SK-N-SH treated with all-trans-retinoic acid at 6 μM for 48 hours (cell line): ENCODE measurements around the gene CCSER1.
A peak's percentile ranks its signal among the peaks of the same experiment; 100 is the strongest.

Experiments
- ATAC-seq: fragments of 200-7000 bp; cut with Tn5 transposase; 3 replicates; pipeline ENCODE4 v1.9.1; 2020; ENCODE audit warnings: mild to moderate bottlenecking, moderate library complexity
- ARNTL ChIP-seq: fragments of 450-650 bp; formaldehyde crosslinking; IDR thresholded peaks from 2 replicates; pipeline ENCODE4 v1.5.0; 2020; ENCODE audit warnings: low read depth, mild to moderate bottlenecking, moderate library complexity, borderline replicate concordance
- BACH2 ChIP-seq: fragments of 250-450 bp; sonication (Bioruptor Pico); IDR thresholded peaks from 2 replicates; pipeline ENCODE4 v1.9.0; 2021; ENCODE audit warnings: mild to moderate bottlenecking, borderline replicate concordance
- CREB5 ChIP-seq: fragments of 250-450 bp; sonication (Bioruptor Pico); IDR thresholded peaks from 2 replicates; pipeline ENCODE4 v1.5.1; 2020; ENCODE audit warnings: low read depth, mild to moderate bottlenecking, moderate library complexity
- CSDC2 ChIP-seq: fragments of 250-450 bp; sonication (Bioruptor Pico); IDR thresholded peaks from 2 replicates; pipeline ENCODE4 v1.5.0; 2020; ENCODE audit warnings: mild to moderate bottlenecking, moderate library complexity
- CSRNP3 ChIP-seq: fragments of 250-450 bp; sonication (Bioruptor Pico); IDR thresholded peaks from 2 replicates; pipeline ENCODE4 v1.5.1; 2021; ENCODE audit warnings: mild to moderate bottlenecking, moderate library complexity
- ESRRG ChIP-seq: fragments of 250-450 bp; sonication (Bioruptor Pico); IDR thresholded peaks from 2 replicates; pipeline ENCODE4 v1.6.1; 2021; ENCODE audit warnings: mild to moderate bottlenecking
- GLIS3 ChIP-seq: fragments of 250-450 bp; sonication (Bioruptor Pico); IDR thresholded peaks from 2 replicates; pipeline ENCODE4 v1.5.0; 2020; ENCODE audit warnings: mild to moderate bottlenecking, moderate library complexity
- ISL1 ChIP-seq: fragments of 250-450 bp; sonication (Bioruptor Pico); IDR thresholded peaks from 2 replicates; pipeline ENCODE4 v2.1.2; 2022; ENCODE audit warnings: mild to moderate bottlenecking, moderate library complexity
- PATZ1 ChIP-seq: fragments of 250-450 bp; sonication (Bioruptor Pico); IDR thresholded peaks from 2 replicates; pipeline ENCODE4 v1.8.0; 2020; ENCODE audit warnings: mild to moderate bottlenecking, moderate library complexity, borderline replicate concordance
- POU6F1 ChIP-seq: fragments of 250-450 bp; sonication (Bioruptor Pico); IDR thresholded peaks from 2 replicates; pipeline ENCODE4 v1.8.0; 2021; ENCODE audit warnings: low read depth, mild to moderate bottlenecking, moderate library complexity, borderline replicate concordance
- PPARA ChIP-seq: fragments of 250-450 bp; sonication (Bioruptor Pico); IDR thresholded peaks from 2 replicates; pipeline ENCODE4 v1.5.0; 2020; ENCODE audit warnings: mild to moderate bottlenecking, borderline replicate concordance
- RARB ChIP-seq: fragments of 250-450 bp; sonication (Bioruptor Pico); IDR thresholded peaks from 2 replicates; pipeline ENCODE4 v1.8.0; 2021; ENCODE audit warnings: mild to moderate bottlenecking, moderate library complexity
- SNAI2 ChIP-seq: fragments of 250-450 bp; sonication (Bioruptor Pico); IDR thresholded peaks from 2 replicates; pipeline ENCODE4 v1.5.0; 2020; ENCODE audit warnings: mild to moderate bottlenecking, moderate library complexity
- TOX ChIP-seq: fragments of 250-450 bp; sonication (Bioruptor Pico); IDR thresholded peaks from 2 replicates; pipeline ENCODE4 v1.8.0; 2021; ENCODE audit warnings: mild to moderate bottlenecking, moderate library complexity, borderline replicate concordance
- TSHZ2 ChIP-seq: fragments of 250-450 bp; sonication (Bioruptor Pico); IDR thresholded peaks from 2 replicates; pipeline ENCODE4 v1.5.0; 2020; ENCODE audit warnings: mild to moderate bottlenecking, moderate library complexity
- ZC3H10 ChIP-seq: fragments of 250-450 bp; sonication (Bioruptor Pico); IDR thresholded peaks from 2 replicates; pipeline ENCODE4 v1.5.1; 2021; ENCODE audit warnings: mild to moderate bottlenecking, moderate library complexity
- ZFP30 ChIP-seq: fragments of 450-650 bp; formaldehyde crosslinking; IDR thresholded peaks from 2 replicates; pipeline ENCODE4 v1.5.0; 2022; ENCODE audit warnings: mild to moderate bottlenecking, moderate library complexity
- ZNF565 ChIP-seq: fragments of 450-650 bp; formaldehyde crosslinking; conservative IDR thresholded peaks from 2 replicates; pipeline ENCODE4 v1.5.0; 2020; ENCODE audit warnings: low read depth, mild to moderate bottlenecking, moderate library complexity
- ZNF70 ChIP-seq: fragments of 450-650 bp; formaldehyde crosslinking; IDR thresholded peaks from 2 replicates; pipeline ENCODE4 v1.5.0; 2020; ENCODE audit warnings: mild to moderate bottlenecking, moderate library complexity
- ZNF8 ChIP-seq: fragments of 450-650 bp; formaldehyde crosslinking; IDR thresholded peaks from 2 replicates; pipeline ENCODE4 v1.5.0; 2020; ENCODE audit warnings: mild to moderate bottlenecking, moderate library complexity

CCSER1 gene

GRCh38 chr4:91085961-91086360 lies 958.8 kb downstream of the CCSER1 start (continued):
- TF ChIP-seq ARNTL (CRISPR knock-in tag) (no peak), ZC3H10 (no peak), ZNF70 (CRISPR knock-in tag) (no peak), TOX (no peak)
- TF ChIP-seq, all 23 proteins: peak for 0

GRCh38 chr4:91087743-91088142 lies 960.5 kb downstream of the CCSER1 start:
- ATAC-seq: no peak
- TF ChIP-seq TSHZ2 (CRISPR knock-in tag) (no peak), ZNF565 (CRISPR knock-in tag) (no peak), RARB (CRISPR knock-in tag) (no peak), ISL1 (CRISPR knock-in tag) (peak; percentile 25; the same call in 1 of the 2 replicates), BACH2 (CRISPR knock-in tag) (no peak)
- TF ChIP-seq, all 23 proteins: peak for 1

GRCh38 chr4:91089178-91089577 lies 962.0 kb downstream of the CCSER1 start:
- no peak for TF ChIP-seq CREB5
- TF ChIP-seq GLIS3: no peak
- no peak for TF ChIP-seq POU6F1
- TF ChIP-seq SNAI2 (CRISPR knock-in tag): no peak
- TF ChIP-seq TSHZ2 (CRISPR knock-in tag): no peak
- no peak for TF ChIP-seq ZNF70 (CRISPR knock-in tag)
- TF ChIP-seq ZC3H10: no peak
- TF ChIP-seq PATZ1 (CRISPR knock-in tag): no peak
- TF ChIP-seq CSRNP3 (CRISPR knock-in tag): no peak
- TF ChIP-seq ZNF8 (CRISPR knock-in tag): no peak
- TF ChIP-seq ESRRG: no peak
- TF ChIP-seq PPARA: no peak
- no peak for TF ChIP-seq ARNTL (CRISPR knock-in tag)
- TF ChIP-seq ZNF565 (CRISPR knock-in tag): no peak
- TF ChIP-seq TOX: no peak
- no peak for TF ChIP-seq CSDC2 (CRISPR knock-in tag)
- no peak for TF ChIP-seq ZFP30 (CRISPR knock-in tag)
- TF ChIP-seq ISL1 (CRISPR knock-in tag): no peak
- ATAC-seq: no peak
